ENCODE results near the gene PRR15. TPM values are rescaled to one million over a fixed set of nuclear protein-coding genes. Genes with fewer than 3 reads are reported as not detected.
"Not testable (repeated sequence)": the region's sequence is repeated elsewhere in the genome, so short reads cannot be mapped to it uniquely, and the experiment has no call there.

PRR15 gene
- total and polyA plus RNA-seq, 2 of the 8 experiments (the other 6 are each of a cell fraction or from before 2014, with no cell fraction given), result 4.9 to 7.9 TPM

DNA sequence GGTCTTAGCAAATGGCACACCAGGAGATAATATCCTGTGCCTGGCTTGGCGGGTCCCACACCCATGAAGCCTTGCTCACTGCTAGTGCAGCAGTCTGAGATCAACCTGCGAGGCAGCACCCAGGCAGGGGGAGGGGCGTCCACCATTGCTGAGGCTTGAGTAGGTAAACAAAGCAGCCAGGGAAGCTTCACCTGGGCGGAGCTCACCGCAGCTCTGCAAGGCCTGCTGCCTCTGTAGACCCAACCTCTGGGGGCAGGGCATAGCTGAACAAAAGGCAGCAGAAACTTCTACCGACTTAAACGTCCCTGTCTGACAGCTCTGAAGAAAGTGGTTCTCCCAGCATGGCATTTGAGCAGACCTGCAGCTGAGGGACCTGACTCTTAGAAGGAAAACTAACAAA, 35.1 kb upstream of the PRR15 start:
- POLR2A ChIA-PET (ENCODE audit: partially characterized antibody), result interaction anchor here (0.9 to 1.8 kb wide), 2 partner anchors 10 to 33 kb away, joined by 3 to 5 read pairs; no protein-coding TSS in a partner anchor

More for the DNA sequence above, 35.1 kb upstream of the PRR15 start:
- 69% methylated on average over 7 of the region's 7 CpGs; no CpG with 5 or more reads in 1 of the 2 experiments for WGBS, 2 experiments (ENCODE audit: extremely low coverage in 1 of 2, insufficient coverage in 1 of 2, insufficient read length in 1 of 2, insufficient replicate concordance in 2 of 2, low coverage in 1 of 2, low lambda C conversion rate in 2 of 2, missing lambda C conversion rate in 1 of 2)
- H3K79me1 ChIP-seq (ENCODE audit: low read depth, low read length); H2BK12ac ChIP-seq (ENCODE audit: low read depth, low read length); H3K27me3 ChIP-seq (replicated peaks in 1 of 4; ENCODE audit: control insufficient read depth in 3 of 4, extremely low read depth in 1 of 4, insufficient read depth in 3 of 4, low read length in 3 of 4); H3K36me3 ChIP-seq (ENCODE audit: control insufficient read depth in 2 of 4, insufficient read depth in 4 of 4, low read length in 3 of 4); H3K4me1 ChIP-seq (replicated peaks in 1 of 4; ENCODE audit: control insufficient read depth in 3 of 4, insufficient read depth in 4 of 4, low read length in 3 of 4); H3K9me3 ChIP-seq (ENCODE audit: insufficient read depth in 2 of 2, low read depth in 1 of 2, low read length in 1 of 2); FAIRE-seq; H3K4me3 ChIP-seq (ENCODE audit: extremely low read depth in 1 of 4, insufficient read depth in 2 of 4, low read depth in 3 of 4, low read length in 4 of 4); H3K14ac ChIP-seq (ENCODE audit: insufficient read length); H3K18ac ChIP-seq (ENCODE audit: extremely low read depth, low read length); H3K23me2 ChIP-seq (ENCODE audit: low read depth, low read length); H3K56ac ChIP-seq (replicated peaks; ENCODE audit: insufficient read length, low read depth, low read length); H3K23ac ChIP-seq (ENCODE audit: insufficient read length); H4K91ac ChIP-seq (replicated peaks; ENCODE audit: insufficient read length, low read length); H4K8ac ChIP-seq (ENCODE audit: extremely low read depth, insufficient read depth, low read length); H3K4ac ChIP-seq (replicated peaks; ENCODE audit: insufficient read length, low read depth, low read length); H2BK15ac ChIP-seq (ENCODE audit: low read length); H2BK20ac ChIP-seq (ENCODE audit: low read length); H3K27ac ChIP-seq (ENCODE audit: low read depth, low read length); H4K20me1 ChIP-seq (replicated peaks in 1 of 2; ENCODE audit: control insufficient read depth in 1 of 2, insufficient read depth in 2 of 2, low read length in 2 of 2); H3K9ac ChIP-seq (replicated peaks in 1 of 4; ENCODE audit: extremely low read depth in 1 of 4, low read depth in 3 of 4, low read length in 3 of 4); H2AK5ac ChIP-seq (ENCODE audit: low read depth, low read length); H2BK120ac ChIP-seq (replicated peaks; ENCODE audit: low read depth, low read length); H3K79me2 ChIP-seq (ENCODE audit: control insufficient read depth in 1 of 2, insufficient read depth in 2 of 2, low read length in 2 of 2); H4K5ac ChIP-seq (ENCODE audit: insufficient read length, low read depth, low read length): not testable (repeated sequence)
- CTCF ChIA-PET (ENCODE audit: partially characterized antibody), result interaction anchor here (1.0 to 1.7 kb wide), 2 partner anchors 10 to 12 kb away, joined by 4 to 6 read pairs; no protein-coding TSS in a partner anchor
- H3K4me2 ChIP-seq (ENCODE audit: insufficient read depth in 1 of 2, low read depth in 2 of 2, low read length in 2 of 2), result peak overlapping the region in 1 of 2 experiments; percentile 24; a peak in 1 of 4 replicates
- peak; percentile 3; the same call in 1 of the 2 replicates for TF ChIP-seq YY1 (IDR thresholded peaks at IDR 0.05; ENCODE audit: low read depth, low read length)
- peak overlapping the region; percentile 71; the same call in 1 of the 2 replicates for H2BK5ac ChIP-seq (ENCODE audit: low read depth, low read length)
- peak overlapping the region; percentile 55; the same call in 1 of the 2 replicates for H2AFZ ChIP-seq (ENCODE audit: low read length)
- peak in 1 of 2 experiments; percentile 10 for DNase-seq (ENCODE audit: low read depth in 1 of 2, low spot score in 2 of 2)

Measured in H1 (cell line).